Activated naive CD8-positive, alpha-beta T cell treated with anti-CD3 and anti-CD28 coated beads, Interleukin-2, amount 10 ng/mL, durations not matched to agents 7 days and 5 days (primary cell): ENCODE measurements around the gene TRAK1. TPM values are rescaled to one million over a fixed set of nuclear protein-coding genes. Genes with fewer than 3 reads are reported as not detected.
"Not testable (repeated sequence)": the region's sequence is repeated elsewhere in the genome, so short reads cannot be mapped to it uniquely, and the experiment has no call there.

Experiments
- ATAC-seq: fragments of 150-1000 bp; cut with Tn5 transposase; one replicate; pipeline ENCODE4 v1.10.0; 2021; ENCODE audit warnings: low read depth, moderate library complexity
- POLR2A ChIA-PET: fragments of 350-600 bp; sonication (Branson Sonifier 250); formaldehyde crosslinking; loops from one replicate; lab custom pipeline; 2021; ENCODE audit warnings: antibody characterized with exemption; lab: Charles Lee
- DNase-seq: peaks from one replicate; pipeline ENCODE4 v3.0.0; 2021
- H3K27ac Mint-ChIP-seq: one replicate; pipeline ENCODE4 v1.8.0; 2022; ENCODE audit warnings: mild to moderate bottlenecking, mixed read lengths
- H3K27me3 Mint-ChIP-seq: one replicate; pipeline ENCODE4 v1.8.0; 2022; ENCODE audit warnings: mild to moderate bottlenecking, moderate library complexity, mixed read lengths
- H3K36me3 Mint-ChIP-seq: one replicate; pipeline ENCODE4 v1.8.0; 2021; ENCODE audit warnings: mild to moderate bottlenecking, mixed read lengths
- H3K4me1 Mint-ChIP-seq: one replicate; pipeline ENCODE4 v1.8.0; 2021; ENCODE audit warnings: mixed read lengths
- H3K4me3 Mint-ChIP-seq: one replicate; pipeline ENCODE4 v1.8.0; 2022; ENCODE audit warnings: mild to moderate bottlenecking, moderate library complexity, mixed read lengths
- H3K9me3 Mint-ChIP-seq: one replicate; pipeline ENCODE4 v1.8.0; 2021; ENCODE audit warnings: mixed read lengths
- total RNA-seq, 2 experiments: library from RNA; stranded (reverse); gene quantifications; one replicate each; pipeline ENCODE4 v1.2.3, GENCODE V29; 2021

TRAK1 gene
- total RNA-seq, 2 experiments from 2014 or later: 32.7 to 33.9 TPM

GRCh38 chr3:42096796-42097565 lies 5.8 kb downstream of the TRAK1 start:
- Mint-ChIP-seq H3K27ac (no peak overlapping the region), H3K9me3 (no peaks in the 10 kb centered on the region), H3K36me3 (peaks cover 6% of the 10 kb centered on the region), H3K4me1 (peaks cover 13% of the 10 kb centered on the region), H3K4me3 (no peak overlapping the region), H3K27me3 (no peaks in the 10 kb centered on the region)
- POLR2A ChIA-PET: no interaction called here
- DNase-seq: no peak
- ATAC-seq: no peak

GRCh38 chr3:42097566-42097946 lies 6.4 kb downstream of the TRAK1 start:
- no peak for ATAC-seq
- Mint-ChIP-seq H3K4me3 (no peak overlapping the region), H3K4me1 (peaks cover 11% of the 10 kb centered on the region), H3K27ac (no peak overlapping the region), H3K27me3 (no peaks in the 10 kb centered on the region), H3K36me3 (peaks cover under 1% of the 10 kb centered on the region), H3K9me3 (no peaks in the 10 kb centered on the region)
- DNase-seq: peak; percentile 2
- POLR2A ChIA-PET: no interaction called here

GRCh38 chr3:42098171-42098570 lies 7.0 kb downstream of the TRAK1 start:
- POLR2A ChIA-PET: no interaction called here
- ATAC-seq (no peak), DNase-seq (peak; percentile 6)
- H3K4me3 Mint-ChIP-seq: no peak overlapping the region
- no peaks in the 10 kb centered on the region for H3K9me3 Mint-ChIP-seq
- no peaks in the 10 kb centered on the region for H3K27me3 Mint-ChIP-seq
- peaks cover 12% of the 10 kb centered on the region for H3K4me1 Mint-ChIP-seq
- H3K36me3 Mint-ChIP-seq: no peaks in the 10 kb centered on the region
- no peak overlapping the region for H3K27ac Mint-ChIP-seq

GRCh38 chr3:42099020-42099765 lies 8.0 kb downstream of the TRAK1 start:
- no peak for ATAC-seq
- no peak overlapping the region for H3K4me3 Mint-ChIP-seq
- DNase-seq: no peak
- POLR2A ChIA-PET: no interaction called here
- H3K36me3 Mint-ChIP-seq: no peaks in the 10 kb centered on the region
- H3K4me1 Mint-ChIP-seq: peaks cover 11% of the 10 kb centered on the region
- no peaks in the 10 kb centered on the region for H3K9me3 Mint-ChIP-seq
- H3K27me3 Mint-ChIP-seq: no peaks in the 10 kb centered on the region
- H3K27ac Mint-ChIP-seq: no peak overlapping the region

GRCh38 chr3:42101048-42101447 lies 9.9 kb downstream of the TRAK1 start:
- POLR2A ChIA-PET: interaction anchor here (1.4 kb wide), 1 partner anchor 86 kb away, joined by 4 read pairs; no protein-coding TSS in a partner anchor

GRCh38 chr3:42101481-42101880 lies 10.3 kb downstream of the TRAK1 start:
- DNase-seq (no peak), ATAC-seq (no peak)
- peaks cover 11% of the 10 kb centered on the region for H3K4me1 Mint-ChIP-seq
- POLR2A ChIA-PET: interaction anchor here (1.4 kb wide), 1 partner anchor 87 kb away, joined by 4 read pairs; no protein-coding TSS in a partner anchor
- H3K4me3 Mint-ChIP-seq: no peak overlapping the region
- no peak overlapping the region for H3K27ac Mint-ChIP-seq
- peaks cover 6% of the 10 kb centered on the region for H3K36me3 Mint-ChIP-seq
- H3K27me3 Mint-ChIP-seq: no peaks in the 10 kb centered on the region
- H3K9me3 Mint-ChIP-seq: peaks cover 5% of the 10 kb centered on the region

More at GRCh38 chr3:42101048-42101447, 9.9 kb downstream of the TRAK1 start:
- ATAC-seq: no peak
- peaks cover 5% of the 10 kb centered on the region for H3K9me3 Mint-ChIP-seq
- no peaks in the 10 kb centered on the region for H3K27me3 Mint-ChIP-seq
- peaks cover 11% of the 10 kb centered on the region for H3K4me1 Mint-ChIP-seq
- peaks cover 6% of the 10 kb centered on the region for H3K36me3 Mint-ChIP-seq
- no peak overlapping the region for H3K27ac Mint-ChIP-seq
- H3K4me3 Mint-ChIP-seq: no peak overlapping the region
- no peak for DNase-seq

- Mint-ChIP-seq H3K36me3 (peaks cover 6% of the 10 kb centered on the region), H3K27ac (peak overlapping the region; percentile 62), H3K9me3 (peaks cover 5% of the 10 kb centered on the region), H3K27me3 (no peaks in the 10 kb centered on the region), H3K4me1 (peaks cover 11% of the 10 kb centered on the region), H3K4me3 (peak overlapping the region; percentile 52)
- DNase-seq: peak; percentile 20
- ATAC-seq: peak; percentile 26
- POLR2A ChIA-PET: interaction anchor here (1.2 kb wide), 1 partner anchor 903 kb away, joined by 3 read pairs; the partner anchor contains the start of gene CTNNB1
Observed at GRCh38 chr3:42102571-42102970, 11.4 kb downstream of the TRAK1 start.

GRCh38 chr3:42103921-42104665 lies 12.9 kb downstream of the TRAK1 start:
- H3K27ac Mint-ChIP-seq, H3K36me3 Mint-ChIP-seq, H3K4me1 Mint-ChIP-seq, H3K9me3 Mint-ChIP-seq, POLR2A ChIA-PET, H3K27me3 Mint-ChIP-seq, H3K4me3 Mint-ChIP-seq, ATAC-seq: not testable (repeated sequence)
- DNase-seq: peak; percentile 22

DNA sequence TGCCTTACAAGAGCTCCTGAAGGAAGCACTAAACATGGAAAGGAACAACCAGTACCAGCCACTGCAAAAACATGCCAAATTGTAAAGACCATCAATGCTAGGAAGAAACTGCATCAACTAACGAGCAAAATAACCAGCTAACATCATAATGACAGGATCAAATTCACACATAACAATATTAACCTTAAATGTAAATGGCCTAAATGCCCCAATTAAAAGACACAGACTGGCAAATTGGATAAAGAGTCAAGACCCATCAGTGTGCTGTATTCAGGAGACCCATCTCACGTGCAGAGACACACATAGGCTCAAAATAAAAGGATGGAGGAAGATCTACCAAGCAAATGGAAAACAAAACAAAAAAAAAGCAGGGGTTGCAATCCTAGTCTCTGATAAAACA lies 14.8 kb downstream of the TRAK1 start:
- H3K27me3 Mint-ChIP-seq, H3K4me3 Mint-ChIP-seq, H3K9me3 Mint-ChIP-seq, POLR2A ChIA-PET, ATAC-seq, H3K36me3 Mint-ChIP-seq, H3K4me1 Mint-ChIP-seq, DNase-seq, H3K27ac Mint-ChIP-seq: not testable (repeated sequence)

DNA sequence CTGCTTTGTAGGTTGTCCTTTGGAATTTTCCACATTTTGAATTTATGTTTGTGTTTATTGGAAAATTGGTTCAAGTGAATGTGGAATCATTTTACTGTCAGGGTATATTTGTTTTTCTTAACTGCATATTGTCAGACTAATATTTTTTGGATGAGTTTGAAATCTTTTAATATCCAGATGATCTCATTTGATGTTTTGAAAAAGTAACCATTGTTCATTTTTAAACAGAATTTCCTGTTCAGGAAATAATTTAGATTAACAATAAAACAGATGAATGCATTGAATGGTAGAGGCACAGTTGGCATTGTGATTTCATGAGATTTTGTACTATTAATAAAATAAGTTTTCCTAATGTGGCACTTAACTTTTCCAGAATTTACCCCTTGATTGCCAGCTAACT lies 15.5 kb downstream of the TRAK1 start:
- POLR2A ChIA-PET: no interaction called here
- peaks cover 6% of the 10 kb centered on the region for H3K36me3 Mint-ChIP-seq

GRCh38 chr3:42110631-42111030 lies 19.5 kb downstream of the TRAK1 start:
- H3K9me3 Mint-ChIP-seq: no peaks in the 10 kb centered on the region
- ATAC-seq: no peak
- peak; percentile 2 for DNase-seq
- no peak overlapping the region for H3K27ac Mint-ChIP-seq
- H3K36me3 Mint-ChIP-seq: no peaks in the 10 kb centered on the region
- H3K4me3 Mint-ChIP-seq: no peak overlapping the region
- H3K27me3 Mint-ChIP-seq: no peaks in the 10 kb centered on the region
- peaks cover 2% of the 10 kb centered on the region for H3K4me1 Mint-ChIP-seq
- POLR2A ChIA-PET: no interaction called here

More for the DNA sequence above, 15.5 kb downstream of the TRAK1 start:
- Mint-ChIP-seq H3K4me3 (no peak overlapping the region), H3K27me3 (no peaks in the 10 kb centered on the region), H3K9me3 (peaks cover 5% of the 10 kb centered on the region), H3K4me1 (peaks cover 6% of the 10 kb centered on the region), H3K27ac (no peak overlapping the region)
- DNase-seq: no peak
- no peak for ATAC-seq

DNA sequence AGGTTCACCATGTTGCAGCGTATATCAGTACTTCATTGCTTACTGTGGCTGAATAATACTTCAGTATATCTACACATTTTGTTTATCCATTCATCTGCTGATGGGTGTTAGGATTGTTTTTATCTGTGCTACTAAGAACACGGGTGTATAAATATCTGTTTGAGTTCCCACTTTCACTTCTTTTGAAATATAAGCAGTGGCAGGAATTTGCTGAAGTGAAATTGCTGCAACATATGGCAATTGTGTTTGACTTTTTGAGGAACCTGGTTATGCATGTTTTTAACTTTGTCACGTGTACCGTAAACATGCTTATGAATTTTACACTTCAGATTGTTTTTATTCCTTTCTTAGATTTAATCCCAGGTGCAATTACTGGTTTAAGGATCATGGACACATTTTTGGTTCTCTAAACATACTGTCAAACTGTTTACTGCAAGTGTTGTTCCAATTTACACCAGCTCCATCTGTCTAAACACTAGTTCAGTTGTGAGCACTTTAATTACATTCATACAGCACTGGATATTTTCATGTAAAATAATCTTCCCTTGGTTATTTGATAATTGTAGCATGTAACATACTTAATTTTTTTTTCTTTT lies 23.1 kb downstream of the TRAK1 start:
- Mint-ChIP-seq H3K9me3 (no peaks in the 10 kb centered on the region), H3K4me3 (no peak overlapping the region), H3K27me3 (no peaks in the 10 kb centered on the region), H3K36me3 (no peaks in the 10 kb centered on the region), H3K27ac (no peak overlapping the region), H3K4me1 (peaks cover 9% of the 10 kb centered on the region)
- POLR2A ChIA-PET: no interaction called here
- DNase-seq (no peak), ATAC-seq (no peak)

- H3K9me3 Mint-ChIP-seq: no peaks in the 10 kb centered on the region
- H3K36me3 Mint-ChIP-seq: no peaks in the 10 kb centered on the region
- peaks cover 13% of the 10 kb centered on the region for H3K4me1 Mint-ChIP-seq
- no peak overlapping the region for H3K4me3 Mint-ChIP-seq
- DNase-seq (no peak), ATAC-seq (no peak)
- H3K27ac Mint-ChIP-seq: no peak overlapping the region
- POLR2A ChIA-PET: no interaction called here
- no peaks in the 10 kb centered on the region for H3K27me3 Mint-ChIP-seq
Observed at GRCh38 chr3:42115215-42115614, 24.1 kb downstream of the TRAK1 start.
